ENCODE data around the gene ATG2B.
A peak's percentile ranks its signal among the peaks of the same experiment; 100 is the strongest.

Gene ATG2B

GRCh38 chr14:96275177-96276112 is 87.7 kb downstream of the ATG2B start:
- Histone ChIP-seq H3K4me1 (ENCODE audit: low read length) (no peaks in the 10 kb centered on the region), H3K4me2 (ENCODE audit: low read length) (peak overlapping the region; percentile 64), H3K79me2 (ENCODE audit: low read length) (no peaks in the 10 kb centered on the region), H3K27ac (ENCODE audit: low read length) (no peak overlapping the region), H3K9me3 (ENCODE audit: insufficient read depth, low read length) (0 out of 2 replicates have a peak, but pooled peaks cover 9% of the 10 kb centered on the region), H3K4me3 (ENCODE audit: low read length) (peak overlapping the region; percentile 23; the same call in 1 of the 2 replicates), H3K9ac (ENCODE audit: low read length) (no peak overlapping the region), H3K36me3 (replicated peaks; ENCODE audit: low read depth, low read length) (peaks cover 16% of the 10 kb centered on the region), H3K27me3 (ENCODE audit: low read depth, low read length) (no peaks in the 10 kb centered on the region), H4K20me1 (ENCODE audit: insufficient read depth, low read length) (no peaks in the 10 kb centered on the region), H2AFZ (ENCODE audit: low read depth, low read length) (peak overlapping the region; percentile 57; the same call in 1 of the 2 replicates)
- TF ChIP-seq CTCF (IDR thresholded peaks at IDR 0.05; ENCODE audit: low read depth, low read length) (peak; percentile 92), EZH2phosphoT487 (IDR thresholded peaks at IDR 0.05; ENCODE audit: low read depth) (no peak)

GRCh38 chr14:96274543-96274942 is 88.6 kb downstream of the ATG2B start:
- H3K9ac ChIP-seq (ENCODE audit: low read length) = no peak overlapping the region
- no peaks in the 10 kb centered on the region for H3K4me1 ChIP-seq (ENCODE audit: low read length)
- no peaks in the 10 kb centered on the region for H3K79me2 ChIP-seq (ENCODE audit: low read length)
- H4K20me1 ChIP-seq (ENCODE audit: insufficient read depth, low read length) = no peaks in the 10 kb centered on the region
- no peak overlapping the region for H3K27ac ChIP-seq (ENCODE audit: low read length)
- H3K27me3 ChIP-seq (ENCODE audit: low read depth, low read length) = no peaks in the 10 kb centered on the region
- peaks cover 11% of the 10 kb centered on the region for H3K36me3 ChIP-seq (replicated peaks; ENCODE audit: low read depth, low read length)
- H2AFZ ChIP-seq (ENCODE audit: low read depth, low read length) = no peak overlapping the region
- H3K4me3 ChIP-seq (ENCODE audit: low read length) = no peak overlapping the region
- H3K4me2 ChIP-seq (ENCODE audit: low read length) = no peak overlapping the region
- 0 out of 2 replicates have a peak, but pooled peaks cover 9% of the 10 kb centered on the region for H3K9me3 ChIP-seq (ENCODE audit: insufficient read depth, low read length)
- TF ChIP-seq EZH2phosphoT487 (IDR thresholded peaks at IDR 0.05; ENCODE audit: low read depth) (no peak), CTCF (IDR thresholded peaks at IDR 0.05; ENCODE audit: low read depth, low read length) (no peak)

GRCh38 chr14:96274122-96274521 is 89.0 kb downstream of the ATG2B start:
- no peak overlapping the region for H2AFZ ChIP-seq (ENCODE audit: low read depth, low read length)
- no peak overlapping the region for H3K4me2 ChIP-seq (ENCODE audit: low read length)

More at GRCh38 chr14:96274122-96274521, 89.0 kb downstream of the ATG2B start:
- H3K9ac ChIP-seq (ENCODE audit: low read length) = no peak overlapping the region
- H3K79me2 ChIP-seq (ENCODE audit: low read length) = no peaks in the 10 kb centered on the region
- H3K9me3 ChIP-seq (ENCODE audit: insufficient read depth, low read length) = 0 out of 2 replicates have a peak, but pooled peaks cover 9% of the 10 kb centered on the region
- H3K4me3 ChIP-seq (ENCODE audit: low read length) = no peak overlapping the region
- no peaks in the 10 kb centered on the region for H3K27me3 ChIP-seq (ENCODE audit: low read depth, low read length)
- no peaks in the 10 kb centered on the region for H4K20me1 ChIP-seq (ENCODE audit: insufficient read depth, low read length)
- peaks cover 9% of the 10 kb centered on the region for H3K36me3 ChIP-seq (replicated peaks; ENCODE audit: low read depth, low read length)
- no peak overlapping the region for H3K27ac ChIP-seq (ENCODE audit: low read length)
- TF ChIP-seq CTCF (IDR thresholded peaks at IDR 0.05; ENCODE audit: low read depth, low read length) (no peak), EZH2phosphoT487 (IDR thresholded peaks at IDR 0.05; ENCODE audit: low read depth) (no peak)
- H3K4me1 ChIP-seq (ENCODE audit: low read length) = no peaks in the 10 kb centered on the region
